Choroid plexus epithelial cell (primary cell): ENCODE measurements around the gene PFKFB4.

Experiments
- DNase-seq: peaks from one replicate; pipeline ENCODE4 v3.0.0-alpha.2; 2010; ENCODE audit warnings: low read depth
- H3K4me3 ChIP-seq: 2 replicates; pipeline ENCODE4 v1.5.1; 2011; ENCODE audit warnings: low read depth, mild to moderate bottlenecking, control low read depth, low read length, moderate library complexity
- CTCF ChIP-seq: conservative IDR thresholded peaks from 2 replicates; pipeline ENCODE4 v1.5.1; 2011; ENCODE audit warnings: low read depth, mild to moderate bottlenecking, control low read depth, inconsistent platforms, low read length, moderate library complexity

Gene PFKFB4

DNA sequence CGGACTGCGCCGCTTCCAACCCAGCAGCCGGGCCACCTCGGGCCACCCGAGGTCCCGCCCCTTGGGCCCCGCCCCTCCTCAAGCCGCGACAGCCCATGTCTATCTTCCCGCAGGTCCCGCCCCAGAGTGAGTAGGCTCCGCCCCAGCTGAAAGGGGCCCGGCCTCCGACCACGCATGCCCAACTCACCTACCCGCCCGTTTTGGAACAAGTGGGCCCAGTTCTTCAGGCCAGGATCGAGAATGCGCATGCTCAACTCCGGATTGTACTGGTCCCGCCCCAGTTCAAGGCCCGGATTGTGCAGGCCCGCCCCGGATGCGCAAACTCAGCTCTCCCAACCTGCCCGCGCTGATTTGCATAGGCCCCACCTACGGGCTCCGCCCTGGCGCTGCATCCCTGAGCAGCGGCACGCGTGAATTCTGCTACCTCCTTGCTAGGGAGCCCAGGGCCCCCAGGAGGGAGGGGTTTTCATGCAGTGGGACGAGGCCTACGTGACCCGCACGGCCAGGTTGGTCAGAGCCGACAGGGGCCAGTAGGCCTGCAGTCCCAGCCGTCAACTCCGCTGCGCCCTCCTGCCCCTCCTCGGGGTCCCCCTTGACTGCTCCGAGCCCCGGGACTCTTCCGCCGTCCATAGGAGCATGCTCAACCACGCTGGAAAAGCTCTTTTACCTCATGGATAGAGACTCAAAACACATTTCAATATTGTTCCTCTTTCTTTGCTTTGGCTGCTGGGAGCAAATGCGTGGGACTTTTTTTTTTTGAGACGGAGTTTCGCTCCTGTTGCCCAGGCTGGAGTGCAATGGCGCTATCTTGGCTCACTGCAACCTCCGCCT is at the start of gene PFKFB4:
Gene PFKFB4 (minus strand): TSS at position 8 of the 831 bp plus-strand sequence. CDS start 26 bp downstream, outside the sequence.
- TF ChIP-seq CTCF, result no peak
- H3K4me3 ChIP-seq, result peak within 1 kb of the TSS; percentile 72
- peak; percentile 100 for DNase-seq

DNA sequence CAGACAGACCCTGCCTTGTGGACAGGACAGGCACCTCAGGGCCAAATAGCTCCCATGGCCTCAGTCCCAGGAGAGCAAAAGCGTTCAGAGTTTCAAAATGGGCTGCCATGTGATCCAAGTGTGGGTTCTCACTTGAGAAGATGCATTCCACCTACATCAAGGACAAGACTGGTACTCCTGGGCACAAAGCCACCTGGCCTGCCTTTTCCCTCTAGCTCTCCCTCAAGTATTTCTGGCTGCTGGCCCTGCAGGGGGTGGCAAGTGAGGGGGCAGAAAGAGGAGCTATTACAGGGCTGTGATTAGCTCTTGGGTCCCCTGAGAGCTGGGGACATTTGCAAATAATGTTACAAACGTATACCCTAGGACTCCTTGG is 45.0 kb upstream of the PFKFB4 start:
- H3K4me3 ChIP-seq, result no peak overlapping the region
- no peak for TF ChIP-seq CTCF
- no peak for DNase-seq

DNA sequence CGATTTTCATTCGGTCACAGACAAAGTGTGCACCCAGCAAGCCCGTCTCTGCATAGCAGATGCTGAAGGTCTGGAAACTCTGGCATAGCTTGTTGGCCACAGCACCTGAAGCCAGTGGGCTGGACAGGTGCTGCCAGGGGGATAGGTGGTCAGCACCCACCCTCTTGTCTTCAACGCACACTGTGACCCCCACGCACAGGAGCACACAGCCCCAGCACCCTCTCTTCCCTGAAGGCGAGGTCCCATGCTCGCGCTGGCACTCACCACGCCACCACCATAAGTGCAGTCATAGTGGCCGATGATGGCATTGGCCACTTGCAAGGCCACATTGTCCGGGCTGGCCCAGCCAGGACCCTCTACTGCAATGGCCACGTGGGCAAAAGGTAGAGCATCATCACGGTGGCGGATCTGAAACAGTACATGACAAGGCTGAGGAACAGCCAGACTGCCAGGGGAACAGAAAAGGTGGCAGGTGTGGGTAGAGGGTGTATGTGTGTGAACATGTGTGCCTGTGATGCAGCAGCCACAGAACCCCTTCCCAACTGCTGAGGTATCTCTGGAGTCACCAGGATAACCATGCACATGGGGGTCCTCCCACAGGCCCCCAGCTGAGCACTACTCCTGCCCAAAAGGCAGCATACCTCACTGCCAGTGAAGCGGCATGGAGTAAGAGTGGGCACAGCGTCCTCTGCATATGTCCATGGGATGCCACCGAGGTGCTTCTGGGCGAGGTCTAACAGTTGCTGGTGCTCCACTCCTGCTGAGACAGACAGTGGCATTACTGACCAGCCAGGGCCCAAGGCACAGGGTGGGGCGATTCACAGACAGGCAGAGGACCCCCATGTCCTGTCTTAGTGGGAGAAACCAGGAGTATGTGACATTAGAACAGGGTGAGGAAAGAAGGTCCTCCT is 44.4 kb upstream of the PFKFB4 start:
- DNase-seq, result no peak
- no peak overlapping the region for H3K4me3 ChIP-seq
- TF ChIP-seq CTCF, result no peak

GRCh38 chr3:48599509-48600285 is 43.1 kb upstream of the PFKFB4 start:
- no peak overlapping the region for H3K4me3 ChIP-seq
- no peak for TF ChIP-seq CTCF
- DNase-seq, result no peak

DNA sequence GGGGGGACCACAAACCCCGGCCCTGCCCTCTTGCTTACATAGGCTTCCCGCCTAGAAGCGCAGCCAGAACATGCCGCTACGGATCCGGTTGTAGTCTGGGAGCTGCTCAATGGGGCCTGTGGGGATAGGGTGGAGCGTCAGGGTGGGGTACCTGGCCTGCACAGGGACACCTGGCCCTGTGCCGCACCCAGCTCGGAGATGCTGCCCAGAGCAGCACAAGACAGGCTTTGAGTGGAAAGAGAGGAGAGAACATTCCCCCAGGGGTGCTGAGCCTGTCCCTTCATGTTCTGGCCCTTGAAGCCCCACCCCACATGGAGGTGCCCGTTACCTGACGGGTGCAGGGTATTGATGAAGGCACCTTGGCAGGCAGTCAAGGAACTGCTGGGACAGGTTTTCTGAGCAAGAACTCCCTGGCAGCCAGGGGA is 42.5 kb upstream of the PFKFB4 start:
- no peak overlapping the region for H3K4me3 ChIP-seq
- TF ChIP-seq CTCF, result no peak
- DNase-seq, result no peak

- peak; percentile 92 for DNase-seq
- H3K4me3 ChIP-seq, result no peak overlapping the region
- TF ChIP-seq CTCF, result no peak
Observed at GRCh38 chr3:48598323-48599076, 41.9 kb upstream of the PFKFB4 start.
